ENCODE data around the gene PLCD4. TPM values are rescaled to one million over a fixed set of nuclear protein-coding genes. Genes with fewer than 3 reads are reported as not detected.

The PLCD4 gene
- polyA plus RNA-seq, 1 donor from 2014 or later, result 4.9 TPM

GRCh38 chr2:218618102-218618860, 10.6 kb downstream of the PLCD4 start:
- no peak for TF ChIP-seq RAD21 (conservative IDR thresholded peaks at IDR 0.05)
- TF ChIP-seq SMC3 (conservative IDR thresholded peaks at IDR 0.05; ENCODE audit: poor library complexity), result no peak
- TF ChIP-seq TAF1 (IDR thresholded peaks at IDR 0.05; ENCODE audit: low read depth), result no peak
- no peak for TF ChIP-seq EP300 (conservative IDR thresholded peaks at IDR 0.05; ENCODE audit: poor library complexity, severe bottlenecking)
- no peak for TF ChIP-seq POLR2AphosphoS5 (IDR thresholded peaks at IDR 0.05)
- no peak for TF ChIP-seq REST (IDR thresholded peaks at IDR 0.05; ENCODE audit: borderline replicate concordance)
- TF ChIP-seq, protein P1, sequence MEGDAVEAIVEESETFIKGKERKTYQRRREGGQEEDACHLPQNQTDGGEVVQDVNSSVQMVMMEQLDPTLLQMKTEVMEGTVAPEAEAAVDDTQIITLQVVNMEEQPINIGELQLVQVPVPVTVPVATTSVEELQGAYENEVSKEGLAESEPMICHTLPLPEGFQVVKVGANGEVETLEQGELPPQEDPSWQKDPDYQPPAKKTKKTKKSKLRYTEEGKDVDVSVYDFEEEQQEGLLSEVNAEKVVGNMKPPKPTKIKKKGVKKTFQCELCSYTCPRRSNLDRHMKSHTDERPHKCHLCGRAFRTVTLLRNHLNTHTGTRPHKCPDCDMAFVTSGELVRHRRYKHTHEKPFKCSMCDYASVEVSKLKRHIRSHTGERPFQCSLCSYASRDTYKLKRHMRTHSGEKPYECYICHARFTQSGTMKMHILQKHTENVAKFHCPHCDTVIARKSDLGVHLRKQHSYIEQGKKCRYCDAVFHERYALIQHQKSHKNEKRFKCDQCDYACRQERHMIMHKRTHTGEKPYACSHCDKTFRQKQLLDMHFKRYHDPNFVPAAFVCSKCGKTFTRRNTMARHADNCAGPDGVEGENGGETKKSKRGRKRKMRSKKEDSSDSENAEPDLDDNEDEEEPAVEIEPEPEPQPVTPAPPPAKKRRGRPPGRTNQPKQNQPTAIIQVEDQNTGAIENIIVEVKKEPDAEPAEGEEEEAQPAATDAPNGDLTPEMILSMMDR (IDR thresholded peaks at IDR 0.05; ENCODE audit: poor library complexity, severe bottlenecking), result no peak
- no peak for TF ChIP-seq MXI1 (conservative IDR thresholded peaks at IDR 0.05; ENCODE audit: poor library complexity, severe bottlenecking)
- Histone ChIP-seq H3K4me3 (ENCODE audit: low read length) (no peak overlapping the region), H3K27me3 (ENCODE audit: insufficient read depth, low read depth, low read length) (no peaks in the 10 kb centered on the region), H3K9me3 (ENCODE audit: low read length) (no peaks in the 10 kb centered on the region), H3K9ac (ENCODE audit: low read length) (no peak overlapping the region), H4K20me1 (ENCODE audit: insufficient read depth) (no peaks in the 10 kb centered on the region), H3K4me2 (ENCODE audit: low read length) (no peak overlapping the region), H3K36me3 (ENCODE audit: insufficient read depth, low read length) (no peaks in the 10 kb centered on the region), H3K79me2 (replicated peaks; ENCODE audit: insufficient read depth, low read length) (no peaks in the 10 kb centered on the region), H3F3A (ENCODE audit: insufficient read depth, low read length, poor library complexity, severe bottlenecking) (no peaks in the 10 kb centered on the region), H3K27ac (ENCODE audit: low read length) (no peak overlapping the region), H3K9me2 (ENCODE audit: insufficient read depth, low read length) (no peaks in the 10 kb centered on the region), H2AFZ (ENCODE audit: low read depth, low read length) (no peak overlapping the region)

GRCh38 chr2:218621007-218621406, 13.3 kb downstream of the PLCD4 start:
- H2AFZ ChIP-seq (ENCODE audit: low read depth, low read length), result no peak overlapping the region
- TF ChIP-seq RAD21 (conservative IDR thresholded peaks at IDR 0.05) (no peak), POLR2AphosphoS5 (IDR thresholded peaks at IDR 0.05) (no peak), REST (IDR thresholded peaks at IDR 0.05; ENCODE audit: borderline replicate concordance) (no peak), EZH2 (IDR thresholded peaks at IDR 0.05; ENCODE audit: borderline replicate concordance, insufficient read depth, low read length, poor library complexity, severe bottlenecking) (no peak), MXI1 (conservative IDR thresholded peaks at IDR 0.05; ENCODE audit: poor library complexity, severe bottlenecking) (no peak), TAF1 (IDR thresholded peaks at IDR 0.05; ENCODE audit: low read depth) (no peak), SMC3 (conservative IDR thresholded peaks at IDR 0.05; ENCODE audit: poor library complexity) (no peak), EP300 (conservative IDR thresholded peaks at IDR 0.05; ENCODE audit: poor library complexity, severe bottlenecking) (no peak)
- TF ChIP-seq, protein P1 (IDR thresholded peaks at IDR 0.05; ENCODE audit: poor library complexity, severe bottlenecking), result no peak
- no peaks in the 10 kb centered on the region for H3F3A ChIP-seq (ENCODE audit: insufficient read depth, low read length, poor library complexity, severe bottlenecking)
- H3K4me2 ChIP-seq (ENCODE audit: low read length), result no peak overlapping the region
- H3K9ac ChIP-seq (ENCODE audit: low read length), result no peak overlapping the region
- no peaks in the 10 kb centered on the region for H3K9me3 ChIP-seq (ENCODE audit: low read length)
- H3K36me3 ChIP-seq (ENCODE audit: insufficient read depth, low read length), result no peaks in the 10 kb centered on the region
- H4K20me1 ChIP-seq (ENCODE audit: insufficient read depth), result no peaks in the 10 kb centered on the region
- H3K9me2 ChIP-seq (ENCODE audit: insufficient read depth, low read length), result no peaks in the 10 kb centered on the region
- no peak overlapping the region for H3K27ac ChIP-seq (ENCODE audit: low read length)
- H3K27me3 ChIP-seq (ENCODE audit: insufficient read depth, low read depth, low read length), result no peaks in the 10 kb centered on the region
- H3K4me3 ChIP-seq (ENCODE audit: low read length), result no peak overlapping the region
- no peaks in the 10 kb centered on the region for H3K79me2 ChIP-seq (replicated peaks; ENCODE audit: insufficient read depth, low read length)

Data from neural cell (in vitro differentiated cells).